ENCODE results near the gene TJP3.
"Not testable (repeated sequence)": the region's sequence is repeated elsewhere in the genome, so short reads cannot be mapped to it uniquely, and the experiment has no call there.

TJP3 gene

GRCh38 chr19:3748965-3749364 is 40.8 kb downstream of the TJP3 start:
- DNase-seq, result no peak

GRCh38 chr19:3750211-3750610 is 42.0 kb downstream of the TJP3 start:
- no peak for DNase-seq

GRCh38 chr19:3751236-3751635 is 43.1 kb downstream of the TJP3 start:
- no peak for DNase-seq

- DNase-seq, result no peak
Measured at GRCh38 chr19:3752492-3752891, 44.3 kb downstream of the TJP3 start.

- DNase-seq, result no peak
Measured at GRCh38 chr19:3753631-3754410, 45.6 kb downstream of the TJP3 start.

GRCh38 chr19:3757705-3758104 is 49.5 kb downstream of the TJP3 start:
- not testable (repeated sequence) for DNase-seq

- DNase-seq, result not testable (repeated sequence)
Measured at GRCh38 chr19:3758297-3758696, 50.1 kb downstream of the TJP3 start.

GRCh38 chr19:3759482-3760254 is 51.5 kb downstream of the TJP3 start:
- DNase-seq, result no peak

GRCh38 chr19:3760871-3761361 is 52.7 kb downstream of the TJP3 start:
- DNase-seq, result no peak

GRCh38 chr19:3761382-3762129 is 53.4 kb downstream of the TJP3 start, which contains the start of gene APBA3:
TSS of gene APBA3 (minus strand) at chr19:3761692. CDS start at chr19:3760264, 1,428 bp downstream.
- DNase-seq, result peak; percentile 92

GRCh38 chr19:3762130-3762473 is 53.9 kb downstream of the TJP3 start:
- no peak for DNase-seq

GRCh38 chr19:3762501-3763459 is 54.6 kb downstream of the TJP3 start, which contains the start of gene MRPL54:
TSS of gene MRPL54 (plus strand) at chr19:3762682. CDS start at chr19:3762701, 19 bp downstream.
- peak; percentile 97 for DNase-seq

GRCh38 chr19:3765121-3765520 is 56.9 kb downstream of the TJP3 start:
- no peak for DNase-seq

GRCh38 chr19:3765757-3766156 is 57.6 kb downstream of the TJP3 start:
- DNase-seq, result not testable (repeated sequence)

GRCh38 chr19:3766520-3766919 is 58.3 kb downstream of the TJP3 start:
- no peak for DNase-seq

- DNase-seq, result no peak
Measured at GRCh38 chr19:3767050-3767449, 58.9 kb downstream of the TJP3 start.

- no peak for DNase-seq
Measured at GRCh38 chr19:3768015-3768747, 60.0 kb downstream of the TJP3 start.

GRCh38 chr19:3768748-3769099 is 60.5 kb downstream of the TJP3 start:
- no peak for DNase-seq

GRCh38 chr19:3769494-3769893 is 61.3 kb downstream of the TJP3 start:
- DNase-seq, result no peak

- DNase-seq, result no peak
Measured at GRCh38 chr19:3770136-3770999, 62.2 kb downstream of the TJP3 start.
